Measurements from ENCODE around the gene CPSF7.
A peak's percentile ranks its signal among the peaks of the same experiment; 100 is the strongest.
"Not testable (repeated sequence)": the region's sequence is repeated elsewhere in the genome, so short reads cannot be mapped to it uniquely, and the experiment has no call there.

Gene CPSF7

GRCh38 chr11:61437496-61437895 lies 7.7 kb upstream of the CPSF7 start:
- no peak for DNase-seq

- DNase-seq: not testable (repeated sequence)
Observed at GRCh38 chr11:61430839-61431238, 1.1 kb upstream of the CPSF7 start.

- peak; percentile 83 for DNase-seq
Observed at GRCh38 chr11:61429346-61429690, 457 bp downstream of the CPSF7 start.

GRCh38 chr11:61425367-61426131 lies 4.2 kb downstream of the CPSF7 start:
- DNase-seq: no peak

- DNase-seq: no peak
Observed at GRCh38 chr11:61422226-61422625, 7.5 kb downstream of the CPSF7 start.

- no peak for DNase-seq
Observed at GRCh38 chr11:61418136-61418535, 11.6 kb downstream of the CPSF7 start.

- DNase-seq: no peak
Observed at GRCh38 chr11:61417670-61418069, 12.1 kb downstream of the CPSF7 start.

GRCh38 chr11:61416941-61417340 lies 12.8 kb downstream of the CPSF7 start:
- no peak for DNase-seq

- no peak for DNase-seq
Observed at GRCh38 chr11:61415381-61415780, 14.4 kb downstream of the CPSF7 start.

- no peak for DNase-seq
Observed at GRCh38 chr11:61414547-61414946, 15.2 kb downstream of the CPSF7 start.

GRCh38 chr11:61413496-61413895 lies 16.3 kb downstream of the CPSF7 start:
- no peak for DNase-seq

- no peak for DNase-seq
Observed at GRCh38 chr11:61411589-61411988, 18.2 kb downstream of the CPSF7 start.

GRCh38 chr11:61406991-61407728 lies 22.6 kb downstream of the CPSF7 start:
- DNase-seq: no peak

GRCh38 chr11:61406067-61406466 lies 23.7 kb downstream of the CPSF7 start:
- DNase-seq: no peak

GRCh38 chr11:61404641-61405040 lies 25.1 kb downstream of the CPSF7 start:
- DNase-seq: no peak

GRCh38 chr11:61404103-61404502 lies 25.7 kb downstream of the CPSF7 start:
- DNase-seq: no peak

- DNase-seq: no peak
Observed at GRCh38 chr11:61403658-61404057, 26.1 kb downstream of the CPSF7 start.

- no peak for DNase-seq
Observed at GRCh38 chr11:61401573-61401972, 28.2 kb downstream of the CPSF7 start.

- no peak for DNase-seq
Observed at GRCh38 chr11:61401173-61401572, 28.6 kb downstream of the CPSF7 start.

GRCh38 chr11:61392981-61393595 lies 36.7 kb downstream of the CPSF7 start:
- peak; percentile 39 for DNase-seq

GRCh38 chr11:61390161-61390560 lies 39.6 kb downstream of the CPSF7 start:
- no peak for DNase-seq

GRCh38 chr11:61384271-61385242 lies 45.2 kb downstream of the CPSF7 start:
- DNase-seq: no peak

GRCh38 chr11:61383859-61384258 lies 45.9 kb downstream of the CPSF7 start:
- DNase-seq: not testable (repeated sequence)

Data from CD4-positive, alpha-beta T cell treated with Interleukin-17A for 4 hours (primary cell).